Measurements from ENCODE around the gene PLOD3.

PLOD3 gene

DNA sequence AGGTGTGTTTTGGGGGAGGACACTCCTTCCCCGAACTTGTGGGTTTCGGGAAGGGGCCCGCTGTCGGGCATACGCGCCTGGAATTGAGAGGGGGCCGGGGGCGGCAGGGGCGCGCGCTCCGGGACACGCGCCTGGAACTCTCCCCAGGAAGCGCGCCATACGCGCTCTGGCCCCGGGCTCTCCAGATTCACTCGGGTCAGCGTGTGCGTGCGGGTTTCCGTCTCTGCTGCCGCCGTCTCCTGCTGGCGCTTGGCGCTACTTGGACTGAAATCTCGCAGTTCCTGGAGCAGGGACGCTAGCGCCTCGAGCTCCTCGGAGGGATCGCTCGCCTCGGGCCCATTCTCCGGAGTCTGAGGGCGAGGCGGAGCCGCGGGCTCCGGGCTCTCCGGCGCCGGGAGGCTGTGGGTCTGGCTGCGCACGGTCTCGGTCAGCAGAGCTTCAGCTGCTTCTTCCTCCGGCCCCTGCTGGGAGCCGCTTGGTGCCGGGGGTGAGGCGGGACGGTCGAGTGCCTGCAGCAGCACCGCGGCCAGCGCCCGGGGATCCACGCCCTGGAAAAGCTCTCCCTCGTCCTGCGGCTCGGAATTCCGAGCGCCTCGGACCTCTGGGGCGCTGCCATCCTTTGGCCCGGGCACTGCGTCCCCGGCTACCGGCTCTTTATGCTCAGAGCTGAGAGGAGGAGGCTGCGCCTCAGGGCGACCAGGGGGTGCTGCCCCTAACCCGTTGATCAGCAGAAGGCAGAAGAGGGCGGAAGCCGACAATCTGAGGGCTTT is 53.1 kb downstream of the PLOD3 start:
- DNase-seq (ENCODE audit: low read depth) = no peak

DNA sequence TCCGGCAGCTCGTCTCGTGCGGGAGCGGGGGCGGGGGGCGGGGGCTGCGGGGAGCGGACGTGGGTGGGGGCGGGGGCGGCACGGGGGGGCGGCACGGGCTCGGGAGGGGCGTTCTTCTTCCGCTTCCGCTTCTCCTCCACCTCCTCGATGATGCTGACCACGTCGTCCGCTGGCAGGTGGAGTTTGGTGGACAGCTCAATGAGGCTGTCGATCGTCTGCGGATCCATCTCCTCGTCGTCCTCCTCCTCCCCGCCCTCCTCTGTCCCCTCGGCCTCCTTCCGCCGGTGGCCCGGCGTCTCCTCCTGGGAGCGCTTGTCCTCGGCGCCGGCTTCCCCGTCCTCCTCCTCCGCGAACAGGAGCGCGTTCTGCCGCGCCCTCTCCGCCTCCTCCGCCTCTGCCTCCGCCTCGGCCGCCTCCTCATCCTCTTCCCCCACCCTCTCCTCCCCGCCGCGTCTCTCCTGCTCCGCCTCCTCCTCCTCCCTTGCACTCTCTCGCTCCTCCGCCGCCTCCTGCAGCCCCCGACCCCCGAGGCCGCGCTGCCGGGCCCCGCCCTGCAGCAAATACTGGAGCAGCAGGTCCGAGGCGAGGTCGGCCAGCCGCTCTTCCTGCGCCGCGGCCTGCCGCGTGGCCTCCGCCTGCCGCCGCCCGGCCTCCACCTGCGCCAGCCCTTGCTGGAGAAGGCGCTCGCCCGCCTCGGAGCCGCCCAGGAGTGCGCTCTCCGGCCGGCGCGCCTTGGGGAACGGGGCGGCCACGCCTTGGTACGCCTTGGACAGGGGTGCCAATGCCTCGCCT is 53.9 kb downstream of the PLOD3 start:
- DNase-seq (ENCODE audit: low read depth) = no peak

DNA sequence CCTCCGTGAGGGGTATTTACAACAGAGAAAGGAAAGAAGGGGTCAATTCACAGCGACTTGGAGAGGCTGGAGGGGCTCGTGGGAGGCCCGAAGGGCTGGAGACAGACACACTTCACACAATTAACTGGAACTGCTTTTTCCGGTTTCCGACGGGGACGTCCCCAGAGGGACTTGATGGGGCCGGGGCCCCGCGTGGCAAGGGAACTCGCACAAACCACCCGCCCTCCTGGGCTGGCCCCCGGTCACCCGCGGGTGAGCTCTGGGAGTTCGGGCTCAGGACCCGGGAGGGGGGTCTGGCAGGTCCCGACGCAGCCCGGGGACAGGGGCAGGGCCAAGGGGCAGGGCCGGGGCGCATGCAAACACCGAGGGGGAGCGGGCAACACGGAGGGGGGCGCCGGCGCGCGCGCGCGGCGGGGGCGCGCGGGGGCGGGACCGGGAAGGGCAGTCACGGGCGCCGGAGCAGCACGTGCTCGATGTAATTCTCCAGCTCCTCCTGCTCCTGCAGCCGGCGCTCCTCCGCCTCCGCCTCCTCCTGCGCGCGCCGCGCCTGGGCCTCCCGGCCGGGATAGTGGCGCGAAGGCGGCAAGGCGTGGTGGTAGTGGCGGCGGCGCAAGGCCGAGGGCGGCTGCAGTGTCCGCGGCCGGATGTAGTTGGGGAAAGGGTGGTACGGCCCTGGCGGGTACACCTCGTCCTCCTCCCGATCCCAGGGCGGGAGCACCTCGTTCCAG is 54.7 kb downstream of the PLOD3 start:
- DNase-seq (ENCODE audit: low read depth) = no peak

DNA sequence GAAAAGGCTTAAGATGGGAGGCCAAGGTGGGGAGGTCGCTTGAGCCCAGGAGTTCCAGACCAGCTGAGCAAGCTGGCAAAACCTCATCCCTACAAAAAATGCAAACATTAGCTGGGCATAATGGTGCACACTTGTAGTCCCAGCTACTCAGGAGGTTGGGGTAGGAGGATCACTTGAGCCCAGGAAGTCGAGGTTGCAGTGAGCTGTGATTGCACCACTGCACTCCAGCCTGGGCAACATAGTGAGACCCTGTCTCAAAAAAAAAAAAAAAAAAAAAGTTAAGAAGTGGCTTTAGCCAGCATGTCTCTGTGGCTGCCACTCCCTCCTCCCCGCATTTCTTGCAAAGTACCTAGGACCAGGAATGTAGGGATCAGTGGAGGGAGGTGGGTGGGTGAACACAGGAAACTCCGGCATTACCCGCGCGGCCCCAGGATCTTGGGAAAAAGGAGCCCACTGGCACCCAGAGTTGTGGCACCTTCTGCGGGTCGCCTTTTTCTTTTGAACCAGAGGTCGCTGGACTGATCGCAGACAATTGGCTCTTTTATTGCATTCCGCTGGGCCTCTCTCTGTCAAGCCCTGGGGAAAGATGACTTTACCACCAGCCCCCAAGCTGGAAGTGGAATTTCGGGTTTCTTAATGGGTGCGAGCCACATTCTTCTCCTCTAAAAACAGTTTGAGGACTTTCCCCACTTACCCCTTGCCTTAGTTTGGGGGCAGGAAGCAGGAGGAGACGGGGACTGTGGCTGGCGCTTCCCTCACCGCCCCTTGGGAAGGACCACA is 55.5 kb downstream of the PLOD3 start:
- no peak for DNase-seq (ENCODE audit: low read depth)

DNA sequence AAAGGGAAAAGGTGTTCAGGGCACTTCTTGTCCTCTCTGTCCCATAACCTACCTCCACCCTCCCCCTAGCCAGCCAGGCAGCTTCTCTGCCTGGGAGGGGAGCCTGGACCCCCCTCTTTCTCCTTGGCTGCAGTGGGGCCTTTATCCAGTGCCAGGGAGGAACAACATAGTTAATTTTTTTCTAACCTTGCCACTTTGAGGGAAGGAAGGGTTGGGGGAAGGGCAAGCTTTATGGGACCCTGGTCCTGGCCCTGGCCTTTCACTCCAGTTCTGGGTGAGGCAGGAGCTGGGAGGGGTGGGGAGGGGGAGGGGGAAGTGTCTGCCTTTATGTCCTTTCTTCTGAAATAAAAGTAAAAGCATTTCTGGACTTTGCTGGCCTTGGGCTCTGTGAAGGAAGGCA is 56.5 kb downstream of the PLOD3 start:
- DNase-seq (ENCODE audit: low read depth) = no peak

DNA sequence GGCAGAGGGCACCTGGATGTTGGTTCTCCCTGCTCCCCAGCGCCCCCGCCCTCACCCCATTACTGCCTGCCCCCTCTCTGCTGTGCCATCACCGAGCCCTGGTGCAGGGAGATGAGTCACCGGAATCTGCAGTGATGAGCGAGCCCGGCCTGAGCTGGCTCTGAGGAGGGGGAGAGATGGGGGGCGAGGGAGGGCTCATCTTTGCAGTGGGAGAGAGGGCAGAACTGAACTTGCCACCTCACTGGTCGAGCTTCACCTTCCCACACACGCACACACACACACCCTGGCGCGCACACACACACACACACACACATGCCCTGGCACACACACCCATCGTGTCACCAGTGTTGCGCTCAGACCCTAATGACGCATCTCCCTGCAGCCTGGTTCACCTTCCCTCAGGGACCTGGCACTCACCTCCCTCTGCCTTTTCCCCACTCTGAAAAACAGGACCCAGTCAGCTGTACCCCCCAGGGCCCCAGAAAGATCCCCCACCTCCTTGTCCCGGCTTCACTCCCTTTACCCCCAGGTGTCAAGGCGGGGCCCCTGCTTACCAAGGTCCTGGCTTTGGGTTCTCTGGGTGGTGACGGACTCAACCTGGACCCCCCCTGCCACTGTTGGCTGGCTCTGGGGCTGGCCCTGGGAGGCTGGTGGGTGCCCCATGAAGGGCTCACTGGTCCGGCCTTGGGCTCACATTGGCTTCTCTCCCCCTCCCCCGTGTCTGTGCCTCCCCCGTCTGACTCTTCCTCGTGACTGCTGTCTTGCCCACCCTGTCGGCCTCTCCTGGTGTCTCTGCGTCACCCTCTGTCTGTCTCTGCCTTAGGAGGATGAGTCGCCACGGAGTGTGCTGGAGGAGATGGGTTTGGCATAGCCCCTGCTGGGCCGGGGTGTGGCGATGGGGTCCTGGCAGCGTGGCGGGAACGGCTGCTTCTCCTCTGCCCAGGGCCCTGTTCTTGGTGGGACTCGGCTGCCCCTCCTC is 57.4 kb downstream of the PLOD3 start:
- DNase-seq (ENCODE audit: low read depth) = no peak

DNA sequence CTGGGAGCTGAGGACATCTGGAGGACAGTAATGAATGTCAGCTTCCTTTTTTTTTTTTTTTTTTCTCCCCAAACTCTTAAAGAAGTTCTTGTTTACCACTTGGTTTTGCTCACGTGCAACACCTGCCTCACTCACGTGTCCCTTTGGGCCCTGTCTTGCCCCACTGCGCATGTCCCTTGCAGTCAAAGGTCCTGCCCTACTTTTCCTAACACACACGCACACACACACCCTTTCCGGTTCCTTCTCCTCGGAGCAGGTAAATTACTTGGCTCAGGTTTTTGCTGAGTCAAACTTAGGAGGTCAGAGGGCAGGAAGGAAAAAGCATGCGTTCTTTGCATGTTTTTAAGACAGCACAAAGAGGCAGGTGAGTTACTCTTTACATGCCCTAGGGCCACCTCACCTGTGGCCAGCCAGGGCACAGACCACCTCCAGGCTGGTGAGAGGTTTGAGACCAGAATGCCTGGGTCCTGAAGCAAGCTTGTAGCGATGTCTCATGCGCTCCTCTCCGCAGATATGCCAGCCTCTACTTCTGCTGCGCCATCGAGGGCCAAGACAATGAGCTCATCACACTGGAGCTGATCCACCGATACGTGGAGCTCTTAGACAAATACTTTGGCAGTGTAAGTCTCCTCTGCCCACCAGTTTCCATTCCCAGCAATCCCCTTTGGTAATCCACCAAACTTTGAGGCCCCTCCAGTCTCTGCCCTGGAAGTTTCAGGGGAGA is 60.4 kb downstream of the PLOD3 start:
- no peak for DNase-seq (ENCODE audit: low read depth)

DNA sequence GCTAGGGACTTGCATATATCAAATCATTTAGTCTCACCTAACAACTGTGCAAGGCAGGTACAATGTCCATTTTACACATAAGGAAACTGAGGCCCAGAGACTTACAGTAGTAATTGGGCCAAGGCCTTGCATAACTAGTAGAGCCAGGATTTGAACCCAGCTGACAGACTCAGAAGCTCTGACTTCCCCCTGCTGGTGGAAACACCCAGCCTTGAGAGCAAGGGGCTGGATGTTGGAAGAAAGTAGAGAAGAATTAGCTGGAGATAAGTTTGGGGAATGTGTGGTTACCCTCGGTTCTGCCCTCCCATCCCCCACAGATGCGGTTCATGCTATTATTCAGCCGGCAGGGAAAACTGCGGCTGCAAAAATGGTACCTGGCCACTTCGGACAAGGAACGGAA is 61.1 kb downstream of the PLOD3 start:
- no peak for DNase-seq (ENCODE audit: low read depth)

Data from stimulated activated CD8-positive, alpha-beta memory T cell treated with anti-CD3 and anti-CD28 coated beads, Interleukin-15, amount 100 ng/mL, for 24 hours (primary cell).